ENCODE measurements around the gene BCAP31.

GRCh38 chrX:153736071-153736820 lies 12.1 kb upstream of the BCAP31 start:
- TF ChIP-seq POLR2A (IDR thresholded peaks at IDR 0.05): no peak
- no peak for TF ChIP-seq CTCF (IDR thresholded peaks at IDR 0.05)

Data from thyroid gland (tissue), 4 donors.